Liver (tissue), 3 donors: ENCODE measurements around the gene ACP1.

Experiments used
- JUND ChIP-seq, 2 donors: IDR thresholded peaks; 2 replicates each; pipeline ENCODE4 v1.6.1; 2016; ENCODE audit warnings: antibody characterized with exemption in 2 of 2
- RAD21 ChIP-seq, 2 donors: IDR thresholded peaks; 2 replicates each; pipeline ENCODE4 v1.6.1; 2016; ENCODE audit warnings: antibody characterized with exemption in 2 of 2, mild to moderate bottlenecking in 2 of 2
- TAF1 ChIP-seq: conservative IDR thresholded peaks from 2 replicates; pipeline ENCODE4 v1.6.1; 2016; ENCODE audit warnings: antibody characterized with exemption, mild to moderate bottlenecking
- YY1 ChIP-seq: IDR thresholded peaks from 2 replicates; pipeline ENCODE4 v1.6.1; 2016; ENCODE audit warnings: antibody characterized with exemption, mild to moderate bottlenecking
- TF ChIP-seq, protein P1 (sequence below): fragments of 150-350 bp; IDR thresholded peaks from 2 replicates; pipeline ENCODE4 v1.5.1; 2017; ENCODE audit warnings: improper control_type of control experiment, low read depth, low read length; ENCODE audit not compliant: missing input control
- donor health status: healthy.
- donor health status: healthy.

DNA sequence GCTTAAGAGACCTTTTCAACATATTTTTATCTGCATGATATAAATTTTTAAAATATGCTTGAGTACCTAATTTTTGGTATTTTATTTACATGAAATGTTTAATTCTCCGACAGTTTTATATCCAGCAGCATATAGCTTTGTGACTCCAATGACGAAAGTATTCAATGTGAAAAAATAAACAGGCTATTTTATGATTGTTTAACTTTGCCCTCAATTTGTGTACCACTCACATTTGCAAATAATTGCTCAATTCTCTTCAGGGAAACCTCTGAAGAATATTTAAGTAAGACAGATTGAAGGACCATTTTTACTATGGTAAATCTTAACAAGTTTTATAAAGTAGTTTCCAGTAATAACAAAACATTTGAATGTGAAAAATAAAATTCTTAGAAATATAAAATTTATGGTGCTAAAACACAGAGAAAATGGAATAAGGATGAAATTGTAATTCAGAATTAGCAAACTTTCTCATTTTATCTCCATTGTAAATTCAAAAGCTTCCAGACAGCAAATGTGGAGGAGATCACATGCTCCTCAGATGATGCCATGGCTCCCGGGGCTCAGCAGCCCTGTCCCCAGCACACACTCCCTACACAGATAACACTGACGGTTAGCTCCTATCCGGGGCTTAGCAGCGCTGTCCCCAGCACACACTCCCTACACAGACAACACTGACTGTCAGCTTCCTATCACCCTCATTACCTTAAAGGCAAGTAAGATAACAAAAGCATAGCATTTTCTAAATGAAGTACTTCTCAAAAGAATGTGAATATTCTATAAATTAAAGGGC, 40.6 kb upstream of the ACP1 start:
- TF ChIP-seq YY1 (no peak), JUND (IDR thresholded peaks at IDR 0.05) (no peak), RAD21 (IDR thresholded peaks at IDR 0.05) (no peak), TAF1 (no peak)
- TF ChIP-seq, protein P1, sequence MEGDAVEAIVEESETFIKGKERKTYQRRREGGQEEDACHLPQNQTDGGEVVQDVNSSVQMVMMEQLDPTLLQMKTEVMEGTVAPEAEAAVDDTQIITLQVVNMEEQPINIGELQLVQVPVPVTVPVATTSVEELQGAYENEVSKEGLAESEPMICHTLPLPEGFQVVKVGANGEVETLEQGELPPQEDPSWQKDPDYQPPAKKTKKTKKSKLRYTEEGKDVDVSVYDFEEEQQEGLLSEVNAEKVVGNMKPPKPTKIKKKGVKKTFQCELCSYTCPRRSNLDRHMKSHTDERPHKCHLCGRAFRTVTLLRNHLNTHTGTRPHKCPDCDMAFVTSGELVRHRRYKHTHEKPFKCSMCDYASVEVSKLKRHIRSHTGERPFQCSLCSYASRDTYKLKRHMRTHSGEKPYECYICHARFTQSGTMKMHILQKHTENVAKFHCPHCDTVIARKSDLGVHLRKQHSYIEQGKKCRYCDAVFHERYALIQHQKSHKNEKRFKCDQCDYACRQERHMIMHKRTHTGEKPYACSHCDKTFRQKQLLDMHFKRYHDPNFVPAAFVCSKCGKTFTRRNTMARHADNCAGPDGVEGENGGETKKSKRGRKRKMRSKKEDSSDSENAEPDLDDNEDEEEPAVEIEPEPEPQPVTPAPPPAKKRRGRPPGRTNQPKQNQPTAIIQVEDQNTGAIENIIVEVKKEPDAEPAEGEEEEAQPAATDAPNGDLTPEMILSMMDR, result no peak
